ENCODE data around the gene AFF3. TPM values are rescaled to one million over a fixed set of nuclear protein-coding genes. Genes with fewer than 3 reads are reported as not detected.

AFF3 gene
- total RNA-seq, 1 experiment from 2014 or later, result 1.6 TPM

- DNase-seq (ENCODE audit: low read depth), result no peak
- in situ Hi-C loops (cut with HindIII; ENCODE audit: low pct_unique_long_range_greater_than_20kb, low sequenced_read_pairs), result no loop called here
Measured at GRCh38 chr2:99898336-99899048, 243.9 kb downstream of the AFF3 start.

- DNase-seq (ENCODE audit: low read depth), result no peak
- in situ Hi-C loops (cut with HindIII; ENCODE audit: low pct_unique_long_range_greater_than_20kb, low sequenced_read_pairs), result no loop called here
Measured at GRCh38 chr2:99891428-99891780, 251.0 kb downstream of the AFF3 start.

DNA sequence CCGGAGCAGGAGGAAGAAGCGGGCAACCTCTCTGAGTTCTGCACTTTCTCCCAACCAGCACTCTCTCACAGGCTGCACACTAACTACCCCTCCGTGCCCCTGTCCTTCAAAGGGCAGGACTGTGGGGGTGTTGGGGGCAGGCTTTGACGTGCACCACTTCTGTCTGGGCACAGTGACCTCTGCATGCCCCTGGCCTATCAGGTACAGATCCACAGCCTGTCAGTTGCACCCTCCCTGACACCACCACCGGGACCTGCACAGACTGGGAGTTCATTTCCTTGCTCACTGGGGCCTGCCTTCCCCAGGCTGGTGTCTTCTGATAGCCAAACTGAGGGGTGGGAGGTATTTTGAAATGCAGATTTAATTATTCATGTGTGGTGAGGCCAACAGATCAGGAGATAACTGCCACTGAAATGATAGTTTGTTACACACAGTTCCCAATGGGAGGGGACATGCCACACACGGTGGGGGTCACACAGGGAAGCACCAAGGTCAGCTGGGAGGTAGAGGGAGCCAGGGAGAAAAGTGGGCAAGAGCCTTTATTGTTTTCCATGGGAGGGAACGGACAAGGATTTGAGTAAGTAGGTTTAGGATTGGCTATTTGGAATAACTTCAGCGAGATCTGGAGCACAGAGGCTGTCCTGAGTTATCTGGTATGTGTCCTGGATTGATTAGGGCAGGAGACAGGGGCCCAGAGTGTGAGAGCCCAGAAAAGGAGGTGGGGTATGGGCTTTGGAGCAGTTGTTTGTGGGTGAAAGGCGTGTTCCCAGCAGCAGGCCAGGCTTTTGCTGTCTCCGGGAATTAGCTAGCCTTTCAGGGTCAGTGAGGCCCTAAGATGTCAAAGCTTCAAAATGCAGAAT lies 251.6 kb downstream of the AFF3 start:
- in situ Hi-C loops (cut with HindIII; ENCODE audit: low pct_unique_long_range_greater_than_20kb, low sequenced_read_pairs), result no loop called here
- DNase-seq (ENCODE audit: low read depth), result no peak

- DNase-seq (ENCODE audit: low read depth), result no peak
- in situ Hi-C loops (cut with HindIII; ENCODE audit: low pct_unique_long_range_greater_than_20kb, low sequenced_read_pairs), result no loop called here
Measured at GRCh38 chr2:99888617-99889016, 253.8 kb downstream of the AFF3 start.

DNA sequence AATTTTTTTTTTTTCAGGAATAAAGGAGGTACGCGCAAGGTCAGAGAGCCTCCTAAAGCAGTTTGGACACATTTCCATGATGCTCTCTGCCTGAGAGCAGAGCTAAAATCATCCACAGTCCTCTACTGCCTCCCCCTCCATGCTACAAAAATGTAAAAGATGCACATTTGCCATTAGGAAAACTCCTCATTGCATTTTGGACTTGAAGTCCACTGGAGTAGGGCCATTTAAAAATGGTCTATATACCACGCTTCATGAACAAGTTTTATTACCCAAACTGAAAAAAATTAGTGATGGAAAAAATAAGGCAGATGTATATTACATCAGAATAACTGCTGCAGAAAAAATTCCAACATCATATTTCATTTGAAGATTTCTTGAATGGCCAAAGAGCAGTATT lies 256.0 kb downstream of the AFF3 start:
- in situ Hi-C loops (cut with HindIII; ENCODE audit: low pct_unique_long_range_greater_than_20kb, low sequenced_read_pairs), result no loop called here
- DNase-seq (ENCODE audit: low read depth), result no peak

DNA sequence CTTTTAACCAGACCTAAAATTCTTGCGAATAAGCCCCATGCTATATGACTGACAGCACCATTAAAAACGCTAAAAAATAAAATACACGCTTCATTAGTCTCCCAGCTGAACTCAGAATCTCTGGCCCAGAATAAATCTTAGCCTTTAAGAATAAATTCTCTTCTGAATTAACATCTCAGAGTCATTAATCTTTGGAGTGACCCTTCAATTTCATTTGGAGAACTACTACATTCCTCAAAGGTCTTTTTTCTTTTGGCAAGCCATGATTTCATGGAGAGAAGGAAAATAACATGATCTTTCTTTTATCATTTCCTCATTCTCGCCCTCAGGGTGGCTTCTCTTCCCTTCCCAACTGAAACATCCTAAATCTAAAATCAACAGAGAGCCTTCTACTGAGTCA lies 259.0 kb downstream of the AFF3 start:
- DNase-seq (ENCODE audit: low read depth), result peak; percentile 76
- in situ Hi-C loops (cut with HindIII; ENCODE audit: low pct_unique_long_range_greater_than_20kb, low sequenced_read_pairs), result no loop called here

DNA sequence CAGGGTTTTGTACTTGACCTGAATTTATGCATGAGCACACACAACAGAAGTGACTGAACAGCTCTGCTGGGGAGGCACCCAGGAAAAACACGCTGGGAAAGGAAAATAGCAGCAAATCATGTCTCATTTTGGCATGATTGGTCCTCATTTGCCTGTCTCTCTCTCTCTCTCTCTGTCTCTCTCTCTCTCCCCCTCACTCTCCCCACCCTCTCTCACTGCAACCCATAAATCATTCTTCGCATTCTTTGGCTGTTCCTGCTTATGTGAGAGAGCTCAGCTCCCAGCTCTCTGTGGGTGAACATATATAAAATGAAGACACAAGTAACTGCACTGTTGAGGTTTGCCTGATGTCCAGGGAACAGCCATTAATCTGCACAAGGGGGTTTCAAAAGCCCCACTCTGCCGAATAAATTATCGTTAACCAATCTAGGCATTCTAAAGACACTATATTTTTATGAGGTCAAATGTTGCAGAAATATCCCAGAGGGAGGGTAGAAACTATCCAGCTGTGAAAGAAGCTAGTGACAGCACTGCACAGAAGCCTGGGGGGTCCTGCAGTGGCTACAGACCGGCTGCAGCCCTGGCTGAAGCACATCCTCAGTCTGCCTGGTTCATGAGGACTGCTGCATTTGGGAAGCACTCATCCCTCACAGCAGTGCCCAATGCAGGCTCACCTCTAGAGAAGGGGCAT lies 260.3 kb downstream of the AFF3 start:
- peak; percentile 99 for DNase-seq (ENCODE audit: low read depth)

GRCh38 chr2:99880964-99881294 lies 261.5 kb downstream of the AFF3 start:
- in situ Hi-C loops (cut with HindIII; ENCODE audit: low pct_unique_long_range_greater_than_20kb, low sequenced_read_pairs), result no loop called here
- DNase-seq (ENCODE audit: low read depth), result no peak

More for the DNA sequence above, 260.3 kb downstream of the AFF3 start:
- in situ Hi-C loops (cut with HindIII; ENCODE audit: low pct_unique_long_range_greater_than_20kb, low sequenced_read_pairs), result no loop called here

- in situ Hi-C loops (cut with HindIII; ENCODE audit: low pct_unique_long_range_greater_than_20kb, low sequenced_read_pairs), result no loop called here
- DNase-seq (ENCODE audit: low read depth), result peak; percentile 97
Measured at GRCh38 chr2:99880148-99880963, 262.0 kb downstream of the AFF3 start.

- in situ Hi-C loops (cut with HindIII; ENCODE audit: low pct_unique_long_range_greater_than_20kb, low sequenced_read_pairs), result no loop called here
- DNase-seq (ENCODE audit: low read depth), result peak; percentile 76
Measured at GRCh38 chr2:99879481-99879880, 262.9 kb downstream of the AFF3 start.

GRCh38 chr2:99878581-99879350 lies 263.6 kb downstream of the AFF3 start:
- peak; percentile 89 for DNase-seq (ENCODE audit: low read depth)
- in situ Hi-C loops (cut with HindIII; ENCODE audit: low pct_unique_long_range_greater_than_20kb, low sequenced_read_pairs), result no loop called here

GRCh38 chr2:99877963-99878362 lies 264.4 kb downstream of the AFF3 start:
- in situ Hi-C loops (cut with HindIII; ENCODE audit: low pct_unique_long_range_greater_than_20kb, low sequenced_read_pairs), result no loop called here
- no peak for DNase-seq (ENCODE audit: low read depth)

DNA sequence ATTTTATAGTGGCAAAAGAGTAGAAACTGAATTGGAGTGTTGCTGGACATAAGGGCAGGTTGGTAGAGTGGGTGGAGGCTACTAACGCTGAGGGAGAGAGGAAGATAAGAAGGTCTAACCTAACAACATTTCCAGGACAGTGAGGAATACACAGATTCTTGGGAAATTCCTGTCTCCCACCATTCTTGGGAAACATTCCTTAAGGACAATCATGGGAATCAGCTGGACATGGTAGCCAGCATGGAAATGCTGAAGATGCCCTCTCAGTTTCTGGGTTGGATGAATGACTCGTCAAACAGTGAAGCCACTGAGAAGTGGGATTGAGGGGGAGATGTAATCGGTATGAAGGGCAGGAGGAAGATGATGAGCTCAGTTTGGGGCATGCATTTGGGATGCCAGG lies 265.4 kb downstream of the AFF3 start:
- in situ Hi-C loops (cut with HindIII; ENCODE audit: low pct_unique_long_range_greater_than_20kb, low sequenced_read_pairs), result no loop called here
- DNase-seq (ENCODE audit: low read depth), result no peak

GRCh38 chr2:99875627-99876201 lies 266.7 kb downstream of the AFF3 start:
- no peak for DNase-seq (ENCODE audit: low read depth)
- in situ Hi-C loops (cut with HindIII; ENCODE audit: low pct_unique_long_range_greater_than_20kb, low sequenced_read_pairs), result no loop called here

GRCh38 chr2:99868260-99868659 lies 274.1 kb downstream of the AFF3 start:
- no peak for DNase-seq (ENCODE audit: low read depth)
- in situ Hi-C loops (cut with HindIII; ENCODE audit: low pct_unique_long_range_greater_than_20kb, low sequenced_read_pairs), result no loop called here

DNA sequence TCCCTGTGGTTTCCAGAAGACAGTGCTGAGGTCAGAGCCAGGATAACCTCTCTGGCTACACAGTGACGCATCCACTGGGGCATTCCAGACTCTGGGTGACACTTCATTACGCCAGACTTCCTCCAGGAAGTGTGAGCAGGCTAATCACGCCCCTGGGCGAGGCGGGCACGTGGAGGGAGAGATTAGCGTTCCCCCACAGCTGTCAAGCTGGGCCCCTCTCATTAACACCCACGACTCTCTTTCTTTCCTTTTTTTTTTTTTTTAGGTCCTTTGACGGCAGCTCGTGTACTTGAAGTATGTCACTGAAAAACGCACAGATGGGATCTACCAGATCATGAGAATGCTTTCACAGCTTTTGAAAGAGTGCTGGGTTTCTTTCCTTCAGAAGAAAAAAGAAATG lies 274.6 kb downstream of the AFF3 start:
- in situ Hi-C loops (cut with HindIII; ENCODE audit: low pct_unique_long_range_greater_than_20kb, low sequenced_read_pairs), result no loop called here
- DNase-seq (ENCODE audit: low read depth), result peak; percentile 42

DNA sequence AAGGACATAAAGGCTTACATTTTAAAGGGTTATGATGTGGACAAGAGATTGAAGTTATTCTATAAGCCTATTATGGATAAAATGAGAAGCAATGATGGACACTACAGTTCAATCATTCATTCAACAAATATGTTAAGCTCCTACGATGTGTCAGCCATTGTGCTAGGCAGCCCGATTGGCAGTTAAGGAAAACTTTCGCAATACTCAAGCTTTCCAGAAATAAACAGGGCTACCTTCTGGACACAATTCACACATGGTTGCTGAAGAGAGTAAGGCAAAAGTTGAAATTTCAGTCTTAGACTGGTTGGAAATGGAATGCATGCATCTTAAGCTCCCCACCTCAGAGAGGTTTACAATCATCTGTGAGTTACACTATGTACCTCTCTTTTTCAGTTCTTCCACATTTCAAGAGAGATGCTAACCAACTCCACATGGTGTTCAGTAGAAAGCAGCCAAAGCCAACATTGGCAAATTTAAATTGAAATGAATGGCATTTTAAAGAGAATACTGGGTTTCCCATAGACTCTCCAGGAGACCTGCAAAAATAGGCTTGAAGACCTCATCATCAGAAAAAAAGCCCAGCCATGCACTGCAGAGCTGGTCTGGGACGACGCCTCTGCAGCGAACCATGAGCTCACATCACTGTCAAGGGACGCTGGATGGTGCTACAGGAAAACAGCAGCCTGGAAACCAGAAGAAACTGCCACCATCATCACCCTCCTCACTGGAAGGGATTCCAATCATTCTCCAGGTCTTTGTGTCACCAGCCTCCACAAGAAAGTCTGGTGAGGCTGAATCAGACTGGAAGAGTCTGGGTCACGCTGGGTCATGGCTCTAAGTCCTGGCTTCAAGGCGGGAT lies 276.3 kb downstream of the AFF3 start:
- in situ Hi-C loops (cut with HindIII; ENCODE audit: low pct_unique_long_range_greater_than_20kb, low sequenced_read_pairs), result no loop called here
- DNase-seq (ENCODE audit: low read depth), result peak; percentile 41
